GM19468 (cell line): ENCODE results near the gene PIK3R3.

Experiments
- ATAC-seq: cut with Tn5 transposase; IDR thresholded peaks from one replicate; pipeline ENCODE4 v1.9.1; 2021; ENCODE audit warnings: mild to moderate bottlenecking, moderate library complexity, moderate number of reproducible peaks; ENCODE audit not compliant: unreplicated experiment; ENCODE audit errors: extremely low read depth

PIK3R3 gene

DNA sequence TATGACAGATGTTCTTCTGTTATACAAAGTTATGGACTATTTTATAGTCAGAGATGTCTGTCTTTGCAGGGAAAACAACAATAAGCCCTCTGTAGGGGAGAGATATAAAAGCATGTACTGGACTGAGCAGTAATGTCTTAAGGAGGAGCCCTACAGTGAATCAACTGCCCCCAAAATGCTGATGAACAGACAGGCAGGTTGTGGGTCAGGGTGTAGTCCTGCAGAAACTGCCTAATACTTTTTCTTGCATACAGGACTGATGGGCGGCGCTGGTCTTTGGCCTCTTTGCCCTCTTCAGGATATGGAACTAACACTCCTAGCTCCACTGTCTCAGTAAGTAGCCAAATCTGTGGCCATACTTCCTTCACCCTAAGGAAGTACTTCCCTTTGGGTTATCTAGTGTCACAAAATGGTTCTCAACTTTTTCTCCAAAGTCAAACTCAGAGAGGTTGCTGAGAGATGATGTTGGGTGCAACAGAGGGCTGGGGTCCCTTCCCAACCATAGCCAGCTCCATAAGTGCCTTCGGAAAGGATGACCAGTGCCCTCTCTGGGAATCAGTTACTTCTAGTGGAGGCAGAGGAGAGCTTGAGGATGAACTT is 129.8 kb downstream of the PIK3R3 start:
- no peak for ATAC-seq

DNA sequence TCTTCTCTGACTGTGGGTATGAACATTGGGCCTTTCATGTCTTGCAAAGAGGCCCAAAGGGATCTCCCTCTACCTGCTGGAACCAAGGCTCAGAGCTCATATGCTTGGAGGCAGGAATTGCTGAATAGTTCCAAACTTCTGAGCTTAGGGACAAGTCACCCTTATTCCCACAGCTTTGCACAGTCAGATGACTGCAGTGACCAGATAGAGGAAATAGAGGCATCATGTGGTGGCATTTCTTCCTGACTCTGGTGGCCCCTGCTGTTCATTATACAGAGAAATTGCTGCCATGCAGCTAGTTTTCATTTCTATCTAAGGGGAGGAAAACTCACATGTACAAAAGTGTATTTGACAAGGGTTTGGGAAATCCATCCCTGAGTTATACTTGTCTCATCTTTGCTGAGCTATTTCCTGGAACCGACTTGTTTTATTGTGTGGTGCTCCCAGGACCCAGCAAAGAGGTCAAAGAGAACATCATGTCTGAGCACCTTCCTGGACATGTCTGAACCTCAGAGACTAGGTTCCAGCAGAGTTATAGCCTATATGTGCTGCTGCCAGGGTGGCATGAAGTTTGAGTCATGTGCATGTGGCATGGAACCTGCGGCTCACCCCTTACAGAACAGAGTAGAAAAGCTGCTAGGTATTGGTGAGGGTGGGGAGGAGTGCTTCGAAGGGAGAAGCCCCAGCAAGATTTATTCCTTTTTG is 131.2 kb downstream of the PIK3R3 start:
- ATAC-seq = no peak

GRCh38 chr1:45999507-45999906 is 132.9 kb downstream of the PIK3R3 start:
- no peak for ATAC-seq

- ATAC-seq = no peak
Observed at GRCh38 chr1:45998020-45998617, 134.3 kb downstream of the PIK3R3 start.

DNA sequence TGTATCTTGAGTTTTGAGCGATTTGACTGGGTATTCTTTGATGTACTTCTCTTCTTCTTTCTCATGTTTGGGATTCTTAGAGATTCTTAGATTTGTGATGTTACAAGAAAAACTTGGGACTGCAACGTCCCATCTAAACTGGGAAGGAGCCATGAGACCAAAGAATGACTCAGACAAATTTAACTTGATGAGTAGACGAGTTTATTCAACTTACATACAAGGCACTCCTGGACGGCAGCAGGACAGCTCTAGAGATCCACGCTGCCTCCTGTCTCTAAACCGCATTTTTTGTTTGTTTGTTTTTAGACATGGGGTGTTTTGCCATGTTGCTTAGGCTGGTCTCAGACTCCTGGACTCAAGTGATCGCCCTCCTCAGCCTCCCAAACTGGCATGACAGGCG is 137.1 kb downstream of the PIK3R3 start:
- no peak for ATAC-seq

DNA sequence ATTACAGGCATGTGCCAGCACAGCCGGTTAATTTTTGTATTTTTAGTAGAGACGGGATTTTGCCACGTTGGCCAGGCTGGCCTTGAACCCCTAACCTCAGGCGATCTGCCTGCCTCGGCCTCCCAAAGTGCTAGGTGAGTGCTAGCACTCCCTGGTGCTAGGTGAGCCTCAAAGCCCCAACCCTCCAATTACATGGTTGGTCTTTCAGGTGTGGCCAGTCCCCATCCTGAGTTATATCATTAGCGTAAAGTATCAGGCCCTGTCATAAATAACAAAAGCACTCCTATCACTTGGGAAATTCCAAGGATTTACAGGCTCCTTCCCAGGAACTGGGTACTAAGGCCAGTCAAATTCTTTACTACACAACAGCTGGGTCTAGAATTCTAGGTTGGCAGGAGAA is 138.0 kb downstream of the PIK3R3 start:
- no peak for ATAC-seq
